ENCODE measurements around the gene GSKIP.

Gene GSKIP

DNA sequence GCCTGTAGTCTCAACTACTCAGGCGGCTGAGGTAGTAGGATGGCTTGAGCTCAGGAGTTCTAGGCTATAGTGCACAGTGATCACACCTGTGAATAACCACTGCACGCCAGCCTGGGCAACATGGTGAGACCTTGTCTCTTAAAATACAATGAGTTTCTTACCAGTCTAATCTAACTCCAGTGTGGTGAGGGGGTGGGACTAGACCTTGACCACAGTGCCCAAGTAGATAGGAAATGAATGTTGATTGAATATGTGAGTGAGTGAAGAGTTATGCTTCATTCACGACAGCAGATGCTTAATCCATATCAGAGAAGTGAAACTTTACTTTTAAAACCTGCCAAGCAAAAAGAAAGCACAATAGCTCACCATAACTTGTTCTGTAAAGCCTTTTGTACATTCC lies 17.4 kb downstream of the GSKIP start:
- DNase-seq (ENCODE audit: low read depth) = no peak

DNA sequence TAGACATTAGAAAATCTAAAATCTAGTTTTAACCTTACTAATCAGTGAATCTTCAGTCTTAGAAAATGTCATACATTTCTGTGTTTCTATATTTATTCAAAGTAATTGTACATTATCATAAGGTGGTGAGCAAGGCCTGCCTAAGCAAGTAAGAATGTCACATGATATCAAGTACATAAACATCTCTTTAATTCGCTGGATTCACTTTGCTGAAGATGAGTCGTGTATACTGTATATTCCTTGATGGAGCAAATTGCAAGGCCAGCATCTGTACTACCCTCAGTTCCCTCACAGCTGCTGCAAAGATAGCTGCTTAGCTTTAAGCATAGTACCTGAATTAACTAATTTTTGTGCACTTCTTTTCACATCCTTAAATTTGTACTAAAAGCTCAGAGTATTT lies 20.1 kb downstream of the GSKIP start:
- peak; percentile 62 for DNase-seq (ENCODE audit: low read depth)

DNA sequence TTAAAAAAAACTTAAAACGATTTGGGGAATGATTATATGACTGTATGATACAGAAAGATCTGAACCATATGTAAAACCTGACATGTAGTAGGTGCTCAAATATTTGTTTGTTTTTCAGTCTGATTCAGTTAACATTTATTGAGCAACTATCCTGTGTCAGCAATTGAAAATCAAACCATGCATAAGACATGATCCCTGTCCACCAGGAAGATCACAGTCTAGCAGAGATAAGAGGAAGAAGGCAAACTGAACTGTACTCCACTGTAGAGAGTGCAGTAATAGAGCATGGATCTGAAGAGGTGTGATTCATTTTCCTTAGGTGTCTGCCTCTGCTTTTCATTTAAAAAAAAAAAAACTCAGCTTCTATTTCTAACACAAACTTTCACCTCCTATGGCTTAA lies 20.7 kb downstream of the GSKIP start:
- DNase-seq (ENCODE audit: low read depth) = no peak

DNA sequence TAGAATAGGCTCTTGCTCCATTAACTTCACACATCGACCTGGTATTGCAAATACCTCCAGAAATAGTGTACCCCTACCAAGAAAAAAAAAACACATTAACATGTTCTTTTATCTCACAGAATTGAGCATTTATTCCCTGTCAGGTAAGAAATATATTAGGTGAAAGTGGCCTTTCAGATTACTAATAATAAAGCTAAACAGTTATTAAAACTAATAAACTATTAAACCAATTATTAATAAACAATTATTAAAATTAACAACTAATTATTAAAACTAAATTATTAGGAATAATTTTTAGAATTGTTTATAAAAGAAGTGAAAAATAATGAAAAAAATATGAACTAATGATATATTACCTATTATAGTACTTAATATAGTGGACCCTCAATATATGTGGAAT lies 21.4 kb downstream of the GSKIP start:
- DNase-seq (ENCODE audit: low read depth) = no peak

- no peak for DNase-seq (ENCODE audit: low read depth)
Measured at GRCh38 chr14:96385385-96385784, 22.1 kb downstream of the GSKIP start.

DNA sequence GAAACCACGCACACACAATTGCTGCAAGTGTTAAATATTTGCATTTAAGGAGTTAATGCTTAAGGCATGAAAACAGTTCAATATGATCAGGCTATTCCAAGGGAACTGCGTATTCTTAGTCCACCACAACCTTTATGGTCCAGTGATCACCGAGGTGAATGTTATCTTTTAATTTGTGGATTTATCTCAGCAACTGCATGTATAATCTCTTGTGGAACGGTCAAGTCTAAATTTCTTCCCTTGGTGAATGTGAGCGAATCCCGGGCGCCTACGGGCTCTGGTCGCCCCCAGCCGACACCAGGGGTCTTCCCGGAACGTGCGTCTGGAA lies 27.6 kb downstream of the GSKIP start:
- no peak for DNase-seq (ENCODE audit: low read depth)

- DNase-seq (ENCODE audit: low read depth) = peak; percentile 96
Measured at GRCh38 chr14:96391293-96392118, 28.2 kb downstream of the GSKIP start.

DNA sequence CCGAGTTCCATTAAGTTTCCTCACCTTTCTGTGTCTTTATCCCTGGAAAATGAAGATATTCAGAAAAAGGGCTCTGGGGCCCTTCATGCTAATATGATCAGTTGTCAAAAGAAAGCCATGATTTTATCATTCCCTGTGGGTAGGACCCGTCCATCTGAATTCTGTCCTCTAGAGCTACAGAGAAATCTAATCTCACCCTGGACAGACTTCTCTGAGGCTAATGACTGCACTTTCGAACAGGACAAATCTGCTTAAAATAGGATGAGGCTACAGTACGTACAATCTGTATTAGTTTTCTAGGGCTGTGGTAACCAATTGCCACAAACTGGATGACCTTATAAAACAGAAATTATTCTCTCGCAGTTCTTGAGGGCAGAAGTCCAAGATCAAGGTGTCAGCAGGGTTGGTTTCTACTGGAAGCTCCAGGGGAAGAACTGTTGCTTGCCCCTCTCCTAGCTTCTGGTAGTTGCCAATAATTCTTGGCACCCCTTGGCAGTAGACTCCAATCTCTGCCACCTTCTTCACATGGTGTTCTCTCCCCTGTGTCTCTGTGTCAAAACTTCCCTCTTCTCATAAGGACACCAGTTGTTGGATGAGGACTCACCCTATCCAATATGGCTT lies 29.9 kb downstream of the GSKIP start:
- DNase-seq (ENCODE audit: low read depth) = no peak

DNA sequence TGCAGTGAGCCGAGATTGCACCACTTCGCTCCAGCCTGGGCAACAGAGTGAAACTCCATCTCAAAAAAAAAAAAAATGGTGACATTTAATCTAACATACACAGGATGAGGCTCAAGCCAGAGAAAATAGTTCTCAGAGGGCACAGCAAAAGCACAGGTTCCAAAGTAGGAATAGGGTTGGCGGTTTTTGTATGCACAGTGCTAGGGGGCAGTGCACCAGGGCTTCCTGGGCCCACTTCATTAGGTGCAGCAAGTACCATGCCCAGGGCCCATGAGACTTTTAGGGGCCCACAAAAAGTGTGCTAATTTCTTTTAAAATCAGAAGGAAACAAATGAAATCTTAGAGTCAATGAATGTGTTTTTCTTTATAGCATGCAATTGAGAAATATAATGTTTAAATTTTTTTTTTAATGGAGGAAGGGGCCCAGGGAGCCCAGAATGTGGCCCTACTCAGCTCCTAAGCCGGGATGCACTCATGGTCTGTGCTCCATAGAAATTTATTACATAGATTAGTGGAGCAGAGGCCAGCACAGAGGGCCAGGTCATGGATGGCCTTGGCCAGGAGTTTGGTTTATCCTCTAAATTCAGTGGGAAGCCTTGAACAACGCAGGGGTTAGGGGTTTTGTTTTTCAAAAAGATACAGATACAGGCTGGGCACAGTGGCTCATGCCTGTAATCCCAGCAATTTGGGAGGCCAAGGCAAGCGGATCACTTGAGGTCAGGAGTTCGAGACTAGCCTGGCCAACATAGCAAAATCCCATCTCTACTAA lies 30.9 kb downstream of the GSKIP start:
- no peak for DNase-seq (ENCODE audit: low read depth)

GRCh38 chr14:96398432-96398831 lies 35.1 kb downstream of the GSKIP start:
- DNase-seq (ENCODE audit: low read depth) = no peak

- DNase-seq (ENCODE audit: low read depth) = no peak
Measured at GRCh38 chr14:96398921-96399320, 35.6 kb downstream of the GSKIP start.

DNA sequence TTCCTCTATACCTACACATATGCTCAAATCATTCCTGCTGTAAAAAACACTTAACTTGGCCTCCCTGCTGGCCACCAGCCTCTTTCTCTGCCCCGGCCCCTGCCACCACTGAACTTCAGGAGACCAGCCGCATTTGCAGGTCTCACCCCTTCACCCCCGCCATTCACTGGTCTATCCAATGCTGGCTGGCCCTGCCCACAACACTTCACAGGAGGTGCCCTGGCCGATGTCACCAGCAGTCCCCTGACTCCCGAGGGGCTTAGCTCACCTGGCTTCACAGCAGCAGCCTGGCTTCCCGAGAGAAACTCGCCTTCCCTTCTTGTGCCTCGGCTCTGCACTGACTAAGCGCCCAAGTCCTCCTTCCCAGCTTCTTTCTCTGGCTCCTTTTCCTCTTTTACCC lies 36.1 kb downstream of the GSKIP start:
- DNase-seq (ENCODE audit: low read depth) = no peak

- DNase-seq (ENCODE audit: low read depth) = no peak
Measured at GRCh38 chr14:96400495-96400894, 37.2 kb downstream of the GSKIP start.

GRCh38 chr14:96403409-96403808 lies 40.1 kb downstream of the GSKIP start:
- DNase-seq (ENCODE audit: low read depth) = no peak

DNA sequence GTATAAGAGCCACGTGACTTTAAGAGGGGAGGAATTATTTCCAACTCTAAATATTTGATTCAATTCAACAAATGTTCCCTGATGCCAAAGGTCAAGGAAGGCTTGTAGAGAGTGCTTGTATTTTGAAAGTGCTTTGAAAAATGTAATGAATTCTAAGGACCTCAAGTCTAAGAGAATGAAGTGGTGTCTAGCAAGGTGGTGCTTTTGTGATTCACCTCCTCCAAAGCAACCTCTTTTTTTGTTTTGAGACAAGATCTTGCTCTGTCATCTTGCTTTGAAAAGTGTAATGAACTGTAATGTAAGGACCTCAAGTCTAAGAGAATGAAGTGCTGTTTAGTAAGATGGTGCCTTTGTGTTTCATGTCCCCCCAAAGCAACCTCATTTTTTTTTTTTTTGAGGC lies 42.4 kb downstream of the GSKIP start:
- no peak for DNase-seq (ENCODE audit: low read depth)

DNA sequence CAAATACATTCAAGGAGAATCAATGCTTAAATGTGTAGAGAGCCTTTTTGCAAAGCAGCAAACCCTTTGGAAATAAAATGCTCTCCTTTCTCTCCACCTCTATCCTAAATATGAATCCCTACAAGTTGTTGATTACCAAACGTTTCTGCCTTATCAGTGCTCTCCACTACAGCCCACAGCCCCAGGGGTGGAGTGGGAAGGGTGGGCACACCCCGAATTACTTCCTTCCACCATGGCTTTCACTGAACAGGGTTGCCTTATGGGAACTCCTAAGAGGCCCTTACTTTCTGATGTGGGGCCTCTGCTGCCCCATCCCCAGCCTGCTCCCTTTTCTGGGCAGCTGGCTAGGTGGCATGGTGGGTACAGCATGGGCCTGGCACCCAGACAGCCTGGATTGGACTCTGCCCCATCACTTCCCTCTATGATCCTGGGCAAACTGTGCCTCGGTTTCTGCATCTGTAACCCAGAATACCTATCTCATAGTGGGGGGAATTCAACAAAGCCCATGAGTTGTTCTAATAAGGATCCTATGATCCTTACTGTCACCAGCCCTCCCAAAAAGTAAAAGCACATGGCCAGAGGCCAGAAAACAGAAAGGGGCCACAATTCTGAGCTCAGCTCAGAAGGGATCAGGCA lies 44.7 kb downstream of the GSKIP start:
- DNase-seq (ENCODE audit: low read depth) = no peak

DNA sequence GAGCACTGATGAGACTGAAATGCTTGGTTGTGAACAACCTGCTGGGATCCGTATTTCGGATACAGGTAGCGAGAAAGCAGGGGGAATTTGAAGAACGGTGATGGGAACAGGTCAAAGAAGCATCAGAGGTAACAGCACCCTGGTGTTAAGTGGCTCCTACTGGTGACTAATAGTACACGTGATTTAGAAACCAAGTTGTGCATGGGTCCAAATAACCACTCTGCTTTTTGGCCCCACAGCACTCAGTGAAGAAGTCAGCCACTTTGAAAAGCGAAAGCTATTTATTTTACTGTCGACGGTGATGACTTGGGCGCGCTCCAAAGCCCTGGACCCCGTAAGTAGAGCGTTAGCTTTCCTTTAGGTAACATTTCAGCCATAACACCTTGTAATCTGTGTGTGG lies 45.3 kb downstream of the GSKIP start:
- DNase-seq (ENCODE audit: low read depth) = no peak

DNA sequence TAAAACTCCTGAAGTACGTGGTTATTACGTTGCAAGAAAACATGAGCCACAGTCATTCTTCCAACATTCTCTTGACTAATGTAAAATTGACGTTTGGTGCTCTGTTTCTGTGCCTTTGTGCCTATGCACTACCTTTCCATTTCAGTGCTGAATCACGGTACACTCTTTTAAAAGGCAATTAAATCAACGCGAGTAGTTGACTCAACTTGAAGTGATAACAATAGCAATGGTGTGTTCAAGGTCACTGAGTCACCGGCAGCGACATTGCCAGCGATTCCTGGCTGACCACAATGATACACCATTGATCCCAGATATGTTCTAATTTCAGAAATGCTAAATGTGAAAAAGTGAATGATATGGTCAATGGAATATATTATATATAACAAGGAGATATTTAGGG lies 46.4 kb downstream of the GSKIP start:
- DNase-seq (ENCODE audit: low read depth) = peak; percentile 38

GRCh38 chr14:96410119-96410518 lies 46.8 kb downstream of the GSKIP start:
- DNase-seq (ENCODE audit: low read depth) = no peak

DNA sequence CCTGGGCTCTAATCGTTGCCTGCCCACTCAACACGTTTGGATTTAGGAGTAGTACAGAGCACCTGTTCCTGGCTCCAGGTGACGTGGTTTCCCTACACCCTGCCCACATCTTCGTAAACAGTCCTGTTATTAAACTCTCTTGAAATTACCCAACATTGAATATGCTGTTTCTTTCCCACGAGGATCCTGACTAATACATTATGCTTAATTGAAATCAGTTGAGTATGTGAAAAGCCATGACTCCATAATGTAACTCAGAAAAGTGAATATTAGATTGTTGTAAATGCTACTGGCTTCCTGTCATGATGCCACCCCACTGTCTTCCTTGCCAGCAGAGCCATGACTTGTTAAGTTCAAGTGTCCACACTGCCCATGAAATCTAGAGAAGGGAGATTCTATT lies 50.2 kb downstream of the GSKIP start:
- DNase-seq (ENCODE audit: low read depth) = no peak

- no peak for DNase-seq (ENCODE audit: low read depth)
Measured at GRCh38 chr14:96415559-96415958, 52.2 kb downstream of the GSKIP start.

- DNase-seq (ENCODE audit: low read depth) = no peak
Measured at GRCh38 chr14:96416292-96416691, 53.0 kb downstream of the GSKIP start.

DNA sequence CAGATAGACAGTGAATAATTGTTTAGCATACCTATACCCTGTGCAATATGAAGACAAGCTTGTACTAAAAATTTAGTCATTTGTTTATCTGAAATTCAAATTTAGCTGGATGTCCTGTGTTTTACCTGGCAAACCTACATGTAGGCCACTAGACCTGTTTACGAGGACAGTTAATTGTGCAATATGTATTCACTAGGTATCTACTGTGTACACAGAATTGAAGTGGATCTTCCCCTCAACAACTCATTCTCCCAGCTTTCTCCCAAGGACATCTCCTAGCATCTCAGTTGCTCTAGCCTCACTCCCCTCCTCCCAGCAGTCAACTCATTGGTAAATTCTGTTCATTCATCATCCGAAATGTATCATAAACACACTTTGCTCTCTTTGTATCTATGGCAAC lies 53.9 kb downstream of the GSKIP start:
- DNase-seq (ENCODE audit: low read depth) = no peak
